OCI-LY1 (cell line): ENCODE measurements around the gene KMT2A.
"Not testable (repeated sequence)": the region's sequence is repeated elsewhere in the genome, so short reads cannot be mapped to it uniquely, and the experiment has no call there.

Source experiments
- CTCF ChIP-seq: fragments of 200-600 bp; sonication (generic), shearing (Covaris generic); IDR thresholded peaks from 2 replicates; pipeline ENCODE4 v1.5.1; 2017; ENCODE audit warnings: mild to moderate bottlenecking, antibody characterized with exemption, low read length, moderate library complexity, mixed read lengths
- EZH2 ChIP-seq: fragments of 200-600 bp; sonication (generic), shearing (Covaris generic); IDR thresholded peaks from 2 replicates; pipeline ENCODE4 v1.8.0; 2017; ENCODE audit warnings: borderline replicate concordance, mixed run types, mild to moderate bottlenecking, antibody characterized with exemption, low read length, moderate library complexity, mixed read lengths

GRCh38 chr11:118468968-118469367, 32.7 kb downstream of the KMT2A start:
- TF ChIP-seq CTCF, EZH2: not testable (repeated sequence)
